ENCODE data around the gene CLDN24.
"Not testable (repeated sequence)": the region's sequence is repeated elsewhere in the genome, so short reads cannot be mapped to it uniquely, and the experiment has no call there.

CLDN24 gene

DNA sequence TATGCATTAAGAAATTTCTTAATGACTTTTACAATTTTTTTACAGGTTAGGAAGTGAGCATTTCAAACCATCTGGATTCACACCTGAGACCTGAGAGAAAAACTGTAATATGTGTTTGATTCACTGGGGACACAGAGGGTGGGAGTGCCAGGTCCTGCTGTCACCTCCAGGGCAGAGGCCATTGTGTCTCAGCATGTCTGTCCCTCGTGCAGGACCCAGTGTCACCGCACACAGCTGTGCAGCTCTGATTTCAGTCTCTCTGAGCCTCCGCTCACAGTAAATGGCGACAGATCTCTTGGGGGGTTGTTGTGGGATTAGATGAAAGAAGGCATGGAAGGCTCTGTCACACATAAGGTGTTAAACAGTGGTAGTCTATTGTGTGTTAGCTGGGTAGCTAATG, 23.0 kb upstream of the CLDN24 start:
- no peak for DNase-seq

DNA sequence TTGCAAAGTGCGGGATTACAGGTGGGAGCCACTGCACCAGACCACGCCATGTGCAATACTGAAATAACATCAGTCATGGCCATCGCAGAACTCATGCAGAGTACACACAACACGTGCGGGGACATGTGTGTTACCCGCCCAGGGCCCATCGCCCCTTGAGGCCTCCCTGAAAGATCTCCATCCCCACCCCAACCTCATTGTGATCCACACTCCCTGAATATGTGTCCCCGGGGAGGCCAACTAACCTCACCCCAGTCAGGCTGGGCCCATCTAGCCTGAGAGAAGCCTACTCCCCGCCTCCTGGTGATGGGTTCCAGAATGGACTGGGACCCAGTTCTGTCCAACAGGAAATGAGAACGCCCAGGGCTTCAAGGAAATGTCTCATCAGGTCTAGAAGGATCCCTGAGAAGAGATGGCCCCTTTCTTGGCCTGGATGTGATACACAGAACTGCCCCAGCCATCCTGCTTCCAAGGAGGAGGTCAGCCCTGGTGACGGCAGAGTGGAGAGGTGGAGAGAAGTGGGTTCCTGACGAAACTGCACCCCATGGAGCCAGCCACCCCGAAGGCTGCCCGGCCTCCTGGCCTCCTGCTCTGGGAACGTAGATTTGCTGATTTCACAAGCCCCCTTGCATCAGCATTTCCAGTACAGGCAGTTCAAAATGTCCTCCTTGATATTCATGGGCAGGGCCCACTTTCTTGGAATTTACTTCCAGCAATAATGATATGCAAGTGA, 22.5 kb upstream of the CLDN24 start:
- DNase-seq, result no peak

DNA sequence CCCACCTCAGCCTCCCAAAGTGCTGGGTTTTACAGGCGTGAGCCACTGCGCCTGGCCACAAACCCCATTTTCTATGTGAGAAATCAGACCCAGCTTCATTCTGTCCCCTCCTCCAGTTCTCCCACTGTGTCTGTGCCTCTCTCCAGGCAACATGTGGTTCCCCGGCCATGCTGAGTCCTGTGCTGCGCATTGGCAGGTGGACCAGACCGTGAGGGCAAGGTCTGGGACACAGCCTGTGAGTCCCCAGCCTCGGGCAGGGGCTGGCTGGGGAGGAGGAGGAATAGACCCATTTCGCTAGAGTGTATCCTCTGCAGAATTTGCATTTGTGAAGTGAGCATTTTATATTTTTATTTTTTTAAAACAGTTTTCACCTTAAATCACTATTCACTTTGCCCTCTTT, 21.5 kb upstream of the CLDN24 start:
- no peak for DNase-seq

DNA sequence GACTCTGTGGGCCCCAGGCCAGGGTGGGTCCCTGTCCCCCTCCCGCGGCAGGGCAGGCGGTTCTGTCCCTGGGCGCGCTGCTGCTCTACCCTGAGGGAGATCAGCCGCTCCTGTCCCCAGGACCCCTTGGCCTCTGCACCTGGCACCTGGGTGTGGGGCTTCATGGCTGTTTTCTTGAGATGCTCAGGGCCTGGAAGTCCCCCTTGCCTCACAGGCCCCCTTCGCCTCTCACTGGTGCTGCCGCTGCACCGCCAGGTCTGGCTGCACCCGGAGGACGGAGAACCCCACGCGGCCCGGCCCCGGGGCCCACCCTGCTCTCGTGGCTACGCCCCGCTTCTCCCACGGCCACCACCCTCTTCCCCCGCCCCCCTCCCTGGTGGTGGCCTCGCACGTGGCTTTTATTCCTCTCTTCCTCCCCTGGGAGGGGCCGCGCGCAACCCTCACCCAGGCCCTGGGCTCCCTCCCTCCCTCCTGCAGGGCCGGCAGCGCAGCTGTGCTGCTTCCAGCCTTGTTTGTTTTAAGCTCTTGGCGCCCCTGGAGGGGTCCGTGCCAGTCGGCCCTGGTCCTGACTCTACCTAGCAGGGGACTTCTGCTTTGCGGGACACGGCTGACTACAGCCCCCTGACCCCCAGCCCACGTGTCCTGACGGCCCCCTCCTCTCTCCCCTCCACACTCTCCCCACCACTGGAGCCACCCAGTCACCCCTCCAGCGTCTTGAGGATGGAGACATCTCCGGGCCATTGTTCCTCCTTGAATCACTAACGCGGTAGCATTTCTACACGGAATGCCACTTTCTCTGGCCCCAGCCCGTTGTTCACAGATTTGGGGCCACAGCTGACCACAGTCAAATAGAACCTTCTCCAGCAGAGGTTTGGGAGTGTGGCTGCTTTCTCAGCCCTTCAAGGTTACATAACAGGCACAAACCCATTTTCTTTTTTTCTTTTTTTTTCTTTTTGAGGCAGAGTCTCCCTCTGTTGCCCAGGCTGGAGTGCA, 20.6 kb upstream of the CLDN24 start:
- DNase-seq, result no peak

DNA sequence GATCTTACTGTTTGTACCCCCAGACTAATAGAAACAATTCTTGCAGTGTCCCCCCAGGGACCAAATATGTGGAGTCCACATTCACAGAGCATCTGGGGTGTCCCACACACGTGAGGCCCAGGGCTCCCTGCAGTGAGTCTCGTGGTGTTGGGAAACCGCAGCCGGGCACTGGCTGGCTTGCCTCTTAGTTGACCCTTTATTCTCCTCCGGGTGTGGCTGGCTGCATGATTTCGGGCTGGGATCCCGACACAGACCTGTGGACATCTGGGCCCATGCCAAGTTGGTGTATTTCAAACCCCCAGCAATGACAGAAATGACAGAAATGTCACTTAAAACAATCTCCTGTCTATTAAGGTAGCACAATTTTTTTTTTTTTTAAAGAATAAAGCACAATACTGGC, 15.6 kb upstream of the CLDN24 start:
- DNase-seq, result no peak

DNA sequence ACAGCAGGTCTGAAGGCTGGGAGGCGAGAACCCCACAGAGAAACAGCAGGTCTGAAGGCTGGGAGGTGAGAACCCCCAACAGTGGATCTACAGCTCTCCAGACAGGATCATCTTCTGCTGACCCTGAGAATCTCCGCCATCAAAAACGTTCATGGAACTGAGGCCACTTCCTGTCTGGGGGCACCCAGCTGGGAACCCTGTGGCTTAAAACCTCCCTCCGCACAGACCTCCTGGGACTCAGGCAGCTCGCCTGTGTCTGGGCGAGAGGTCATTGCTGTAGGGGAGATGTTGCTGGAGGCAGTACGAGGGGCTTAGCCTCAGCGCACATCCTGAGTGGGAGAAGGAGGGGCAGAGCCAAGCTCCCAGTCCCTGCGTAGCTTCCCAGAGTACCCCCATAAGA, 15.1 kb upstream of the CLDN24 start:
- no peak for DNase-seq

DNA sequence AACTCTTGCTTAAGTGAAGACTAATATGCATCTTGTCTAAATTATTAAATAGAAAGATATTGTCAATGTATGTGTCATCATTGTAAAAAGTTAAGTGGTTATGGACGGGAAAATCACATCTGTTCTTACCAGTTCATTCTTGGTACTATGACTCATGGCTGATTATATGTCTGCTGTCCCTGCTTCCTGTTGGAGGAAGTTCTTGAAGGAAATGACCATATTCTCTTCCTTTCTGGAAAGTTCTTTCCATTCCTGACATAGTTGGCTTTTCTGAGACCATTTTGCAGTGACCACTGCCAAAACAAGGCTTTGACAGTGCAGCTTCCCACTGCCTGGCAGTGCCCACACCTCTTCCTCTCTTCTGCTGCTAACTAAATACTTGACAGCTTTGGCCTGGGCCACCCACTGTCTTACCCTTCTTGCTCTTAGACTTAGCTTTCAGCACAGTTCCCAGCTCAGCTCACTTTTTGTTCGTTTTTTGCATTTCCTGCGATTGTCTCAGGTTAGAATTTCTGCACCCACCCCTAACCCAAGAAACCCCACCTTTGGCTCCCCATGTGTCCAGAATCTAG, 13.2 kb upstream of the CLDN24 start:
- DNase-seq, result no peak

DNA sequence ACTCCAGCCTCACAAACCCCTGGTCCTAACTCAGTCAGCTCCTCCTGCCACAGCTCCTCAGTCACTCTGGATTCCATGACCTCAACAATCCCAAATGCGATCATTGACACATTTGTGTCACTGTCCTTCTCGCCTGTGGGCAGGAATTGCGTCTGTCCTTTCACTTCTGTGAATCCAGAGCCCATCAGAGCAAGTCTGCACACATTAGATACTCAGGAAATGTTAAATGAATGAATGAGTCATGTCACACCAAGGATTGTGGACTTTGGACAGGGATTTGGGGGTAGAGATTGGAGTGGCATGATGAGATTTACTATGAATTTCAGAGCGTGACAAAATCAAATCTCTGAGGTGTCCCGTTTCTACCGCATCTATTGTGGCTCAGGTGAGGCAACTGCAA, 11.8 kb upstream of the CLDN24 start:
- DNase-seq, result no peak

DNA sequence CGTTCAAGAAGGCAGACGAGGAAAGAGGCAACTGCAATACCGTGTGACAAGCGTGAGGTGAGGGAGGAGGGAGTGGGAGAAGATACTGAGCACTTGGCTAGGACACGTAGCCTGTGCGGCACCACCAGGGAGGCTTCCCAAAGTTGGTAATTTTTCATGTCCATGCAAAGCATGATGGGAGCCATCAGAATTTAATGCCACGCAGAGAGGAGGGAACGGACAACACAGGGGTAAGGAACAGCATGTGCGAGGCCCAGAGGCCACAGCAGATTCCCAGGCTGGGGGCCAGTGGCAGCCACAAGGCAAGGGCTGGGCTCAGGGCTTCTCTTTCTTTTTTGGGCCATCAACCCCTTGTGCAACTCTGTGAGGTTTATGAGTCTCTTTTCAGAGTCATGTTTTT, 11.0 kb upstream of the CLDN24 start:
- no peak for DNase-seq

DNA sequence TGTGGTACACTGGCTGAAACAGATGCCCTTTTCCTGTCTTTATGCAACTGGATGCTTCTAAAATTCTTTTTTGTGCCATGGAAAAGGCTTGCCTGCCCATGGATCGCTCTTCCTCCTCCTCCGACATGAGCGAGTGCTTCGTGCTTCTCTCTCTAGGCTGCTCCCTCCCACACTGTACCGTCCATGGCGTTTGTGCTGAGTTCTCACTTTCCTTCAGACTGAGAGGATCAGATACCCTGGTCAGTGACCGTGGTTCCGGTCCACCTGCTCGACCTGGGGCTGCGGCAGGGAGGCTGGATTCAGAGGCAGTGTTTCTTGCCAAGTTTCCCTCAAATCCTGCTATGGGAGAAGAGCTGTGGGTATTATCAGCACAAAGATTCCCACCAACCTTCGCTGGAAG, 10.2 kb upstream of the CLDN24 start:
- no peak for DNase-seq

DNA sequence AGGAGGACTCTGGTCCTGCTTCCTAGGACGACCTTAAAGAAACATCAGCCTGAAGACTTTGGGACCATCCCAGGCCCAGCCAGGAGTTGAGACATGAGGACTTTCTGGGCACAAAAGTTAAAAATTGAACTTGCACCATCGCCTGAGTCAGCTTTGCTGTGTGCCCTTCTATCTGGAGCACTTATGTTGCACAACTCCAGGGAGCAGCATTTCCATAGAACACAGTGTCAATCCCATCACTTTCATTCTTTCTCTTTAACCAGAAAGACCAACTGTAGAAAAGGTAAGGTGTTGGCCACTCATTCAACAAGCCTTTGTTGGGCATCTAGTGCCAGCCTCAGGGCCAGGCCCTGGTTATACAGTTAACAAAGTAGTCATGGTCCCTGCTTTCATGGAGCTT, 8.6 kb upstream of the CLDN24 start:
- no peak for DNase-seq

DNA sequence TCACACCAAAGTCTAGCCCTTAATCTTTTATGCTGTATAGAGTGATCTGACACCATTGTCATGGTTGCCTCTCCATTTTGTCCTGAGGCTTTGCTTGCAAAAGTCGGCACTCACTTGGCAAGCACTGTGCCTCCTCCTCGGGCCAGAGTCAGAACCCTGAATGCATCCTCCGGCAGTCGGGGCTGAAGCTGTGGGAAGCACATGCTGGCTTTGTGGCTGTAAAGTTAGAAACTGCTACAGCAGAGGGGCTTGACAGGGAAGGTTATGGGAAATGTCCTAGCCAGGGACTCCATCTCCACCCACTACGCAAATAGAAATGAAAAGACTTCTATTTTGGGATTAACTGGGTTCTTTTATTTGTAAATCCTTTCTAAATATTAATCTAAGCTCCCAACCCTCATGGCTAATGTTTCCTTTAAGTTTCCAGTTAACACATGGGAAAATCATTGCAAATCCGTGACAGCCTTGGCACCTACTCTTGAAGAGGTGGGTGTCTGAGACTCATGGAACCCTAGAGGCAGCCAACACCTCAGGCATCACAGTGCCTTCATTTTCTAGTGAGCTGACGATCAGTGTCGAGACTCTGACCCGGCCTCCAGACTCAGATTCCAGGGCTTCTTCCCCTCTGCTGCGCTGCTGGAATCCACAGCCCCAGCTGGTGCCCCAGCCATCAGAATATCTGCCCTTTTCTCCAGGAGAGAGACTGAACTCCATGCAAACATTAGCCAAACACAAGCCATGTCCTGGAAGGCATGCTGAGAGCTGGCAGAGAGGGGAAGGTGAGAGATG, 7.9 kb upstream of the CLDN24 start:
- DNase-seq, result no peak

DNA sequence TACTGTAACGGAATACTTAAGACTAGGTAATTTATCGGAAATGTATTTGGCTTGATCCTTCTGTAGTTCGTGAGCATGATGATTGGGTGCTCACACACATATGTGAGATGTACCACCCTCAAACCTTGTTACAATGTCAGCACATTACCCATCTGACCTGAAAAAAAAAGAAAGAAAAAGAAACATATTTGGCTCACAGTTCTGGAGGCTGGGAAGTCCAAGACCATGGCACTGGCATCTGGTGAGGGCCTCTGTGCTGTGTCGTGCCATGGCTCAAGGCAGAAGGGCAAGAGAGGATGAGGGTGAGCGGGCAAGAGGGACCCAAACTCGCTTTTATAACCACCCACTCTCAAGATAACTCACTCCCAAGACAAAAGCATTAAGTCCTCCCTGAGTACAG, 7.0 kb upstream of the CLDN24 start:
- no peak for DNase-seq

DNA sequence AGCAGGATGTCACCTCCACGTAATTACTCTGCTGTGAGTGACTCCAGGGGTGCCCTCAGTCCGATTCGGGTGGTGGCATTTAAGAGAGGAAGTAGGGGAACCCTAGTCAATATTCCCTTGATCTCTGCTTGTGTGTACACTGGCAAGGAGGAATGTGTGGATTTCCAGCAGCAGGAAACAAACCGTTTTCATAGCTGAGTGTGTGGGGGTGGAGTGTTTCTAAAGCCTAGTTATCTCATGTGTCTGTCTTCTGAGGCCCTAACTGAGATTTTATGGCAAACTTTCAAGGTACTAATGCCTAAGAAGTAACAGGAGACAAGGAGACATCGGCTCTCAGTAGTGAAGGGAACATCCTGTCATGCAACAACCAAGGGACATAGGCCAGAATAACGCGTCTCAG, 6.6 kb upstream of the CLDN24 start:
- DNase-seq, result no peak

DNA sequence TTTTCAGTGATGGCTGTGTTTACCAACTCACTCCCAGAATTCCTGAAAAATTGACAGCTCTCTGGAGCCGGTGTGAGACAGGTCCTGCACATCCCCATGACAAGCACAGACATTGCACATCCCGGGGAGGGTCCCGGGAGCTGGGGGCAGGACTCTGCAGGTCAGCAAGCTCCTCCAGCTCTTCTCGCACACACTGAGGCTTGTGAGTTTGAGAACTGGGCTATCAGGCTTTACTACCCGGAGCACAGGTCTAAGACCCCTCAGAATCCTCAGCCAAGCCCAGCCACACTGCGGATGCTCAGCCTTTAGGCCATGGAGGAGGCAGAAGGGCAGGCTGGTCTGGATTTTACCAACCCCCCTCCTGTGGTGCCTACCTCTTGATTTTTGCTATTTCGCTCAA, 5.6 kb upstream of the CLDN24 start:
- no peak for DNase-seq

DNA sequence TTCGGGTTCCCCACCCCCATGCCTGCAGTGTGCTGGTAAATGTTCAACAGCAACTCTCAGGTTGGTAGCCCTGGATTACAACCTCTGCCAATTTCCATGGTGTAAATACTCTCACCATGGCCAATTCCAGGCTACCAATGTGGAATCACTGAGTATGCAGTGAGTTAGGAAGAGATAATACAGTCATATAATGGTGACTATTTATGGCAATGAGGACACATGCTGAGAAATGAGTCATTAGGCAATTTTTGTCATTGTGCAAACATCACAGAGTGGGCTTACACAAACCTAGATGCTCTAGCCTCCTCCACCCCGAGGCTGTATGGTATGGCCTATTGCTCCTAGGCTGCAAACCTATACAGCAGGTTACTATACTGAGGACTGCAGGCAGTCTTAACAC, 4.6 kb upstream of the CLDN24 start:
- DNase-seq, result no peak

DNA sequence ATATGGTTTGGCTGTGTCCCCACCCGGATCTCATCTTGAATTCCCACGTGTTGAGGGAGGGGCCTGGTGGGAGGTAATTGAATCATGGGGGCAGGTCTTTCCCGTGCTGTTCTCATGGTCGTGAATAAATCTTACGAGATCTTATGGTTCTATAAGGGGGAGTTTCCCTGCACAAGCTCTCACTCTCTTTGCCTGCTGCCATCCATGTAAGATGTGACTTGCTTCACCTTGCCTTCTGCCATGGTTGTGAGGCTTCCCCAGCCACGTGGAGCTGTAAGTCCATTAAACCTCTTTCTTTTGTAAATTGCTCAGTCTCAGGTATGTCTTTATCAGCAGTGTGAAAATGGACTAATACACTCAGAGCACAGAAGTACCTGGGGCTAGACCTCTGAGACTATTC, 4.2 kb upstream of the CLDN24 start:
- not testable (repeated sequence) for DNase-seq

DNA sequence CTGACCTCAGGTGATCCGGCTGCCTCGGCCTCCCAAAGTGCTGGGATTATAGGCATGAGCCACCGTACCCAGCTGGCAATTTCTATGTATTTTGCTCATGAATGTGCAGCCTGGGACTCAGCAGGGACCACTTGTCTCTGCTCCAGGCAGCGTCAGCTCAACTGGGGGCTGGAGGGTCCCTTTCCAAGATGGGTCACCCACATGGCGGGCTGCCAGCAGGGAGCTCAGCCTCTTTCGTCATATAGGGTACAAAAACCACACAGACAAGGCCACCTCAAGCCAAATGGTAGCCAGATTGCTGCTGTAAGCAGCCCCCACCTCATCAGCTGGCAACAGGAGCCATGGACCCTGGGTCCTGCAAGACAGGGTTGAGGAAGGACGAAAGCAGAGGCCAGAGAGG, 2.4 kb upstream of the CLDN24 start:
- DNase-seq, result no peak

DNA sequence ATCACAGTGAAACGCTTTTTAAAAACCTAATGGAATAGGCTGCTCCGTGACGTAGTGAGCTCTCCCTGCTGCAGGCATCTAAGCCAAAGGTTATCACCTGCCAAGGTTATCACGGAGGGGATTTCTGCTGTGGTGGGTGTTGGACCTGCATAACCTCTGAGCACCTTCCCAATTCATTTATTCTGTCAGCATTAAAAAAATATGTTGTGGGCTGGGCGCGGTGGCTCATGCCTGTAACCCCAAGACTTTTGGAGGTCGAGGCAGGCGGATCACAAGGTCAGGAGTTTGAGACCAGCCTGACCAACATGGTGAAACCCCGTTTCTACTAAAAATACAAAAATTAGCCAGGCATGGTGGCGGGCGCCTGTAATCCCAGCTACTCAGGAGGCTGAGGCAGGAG, 1.8 kb upstream of the CLDN24 start:
- not testable (repeated sequence) for DNase-seq

DNA sequence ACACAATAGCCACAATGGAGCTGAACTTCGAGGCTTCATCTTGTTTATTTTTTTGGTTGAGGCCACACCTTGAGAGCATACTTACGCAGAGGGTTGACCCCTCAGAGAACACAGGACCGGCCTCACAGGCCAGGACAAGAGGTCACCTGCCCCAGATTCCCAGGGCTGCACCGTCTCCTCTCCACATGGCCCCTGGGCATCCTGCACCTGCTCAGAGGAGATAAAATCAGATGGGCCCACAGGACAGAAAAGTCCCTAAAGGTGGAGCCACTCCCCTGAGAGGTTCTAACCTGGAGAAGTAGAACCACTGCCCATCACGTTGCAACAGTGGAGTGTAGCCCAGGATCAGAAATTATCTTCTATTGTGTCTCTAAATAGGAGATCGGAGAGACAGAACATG, 1.1 kb upstream of the CLDN24 start:
- no peak for DNase-seq

DNA sequence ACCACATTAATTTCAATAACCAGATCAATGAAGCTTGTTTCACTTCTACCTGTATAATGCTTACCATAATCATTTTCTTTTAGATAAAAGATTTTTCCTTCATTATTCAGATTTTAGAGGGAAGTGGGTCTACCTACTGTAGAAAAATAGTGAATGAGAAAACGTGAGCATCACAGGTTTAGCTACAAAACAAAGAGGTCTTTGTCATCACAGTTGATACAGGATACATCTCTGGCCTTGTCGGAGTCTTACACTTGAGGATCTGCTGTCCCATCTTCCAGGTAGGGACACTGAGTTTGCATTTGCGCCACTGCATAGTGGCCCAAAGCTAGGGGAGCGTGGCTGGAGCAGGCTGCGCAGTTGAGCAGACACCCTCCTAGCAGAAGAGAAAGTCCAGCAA, 710 bp downstream of the CLDN24 start:
- DNase-seq, result no peak

DNA sequence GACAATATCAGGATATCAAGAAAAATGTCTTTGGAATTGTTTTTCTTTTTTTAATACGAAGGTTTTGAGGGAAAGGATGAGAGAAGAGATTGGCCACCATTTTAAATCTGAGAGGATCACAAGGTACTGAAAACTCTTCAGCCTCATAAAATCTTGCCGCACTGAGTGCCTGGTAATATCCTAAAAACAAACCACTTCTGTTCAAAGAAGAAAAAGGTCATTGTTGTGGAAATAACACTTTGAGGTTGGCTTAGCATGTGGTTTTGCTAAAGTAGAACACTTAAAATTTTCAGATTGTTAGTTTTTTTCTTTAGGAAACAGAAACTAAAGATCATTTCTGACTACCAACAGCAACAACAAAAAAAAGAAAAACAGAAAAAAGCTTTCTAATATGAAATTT, 1.1 kb downstream of the CLDN24 start:
- no peak for DNase-seq

Data from NCI-H187 treated with DMSO at 0.1 percent for 48 hours (cell line).